Activated CD8-positive, alpha-beta memory T cell treated with anti-CD3 and anti-CD28 coated beads, Interleukin-2, amount 50 U/mL, for 1 hour (primary cell): ENCODE results near the gene TBCE.

ENCODE experiments used
- DNase-seq: peaks from one replicate; pipeline ENCODE4 v3.0.0-alpha.2; 2020; ENCODE audit errors: extremely low read depth

Gene TBCE

GRCh38 chr1:235409042-235409820 lies 42.0 kb downstream of the TBCE start:
- no peak for DNase-seq

GRCh38 chr1:235410467-235410866 lies 43.2 kb downstream of the TBCE start:
- DNase-seq, result no peak

GRCh38 chr1:235411489-235412486 lies 44.6 kb downstream of the TBCE start:
- no peak for DNase-seq

GRCh38 chr1:235415008-235415904 lies 48.0 kb downstream of the TBCE start:
- no peak for DNase-seq

GRCh38 chr1:235416662-235417049 lies 49.4 kb downstream of the TBCE start:
- no peak for DNase-seq

- no peak for DNase-seq
Measured at GRCh38 chr1:235417086-235417697, 50.0 kb downstream of the TBCE start.

DNA sequence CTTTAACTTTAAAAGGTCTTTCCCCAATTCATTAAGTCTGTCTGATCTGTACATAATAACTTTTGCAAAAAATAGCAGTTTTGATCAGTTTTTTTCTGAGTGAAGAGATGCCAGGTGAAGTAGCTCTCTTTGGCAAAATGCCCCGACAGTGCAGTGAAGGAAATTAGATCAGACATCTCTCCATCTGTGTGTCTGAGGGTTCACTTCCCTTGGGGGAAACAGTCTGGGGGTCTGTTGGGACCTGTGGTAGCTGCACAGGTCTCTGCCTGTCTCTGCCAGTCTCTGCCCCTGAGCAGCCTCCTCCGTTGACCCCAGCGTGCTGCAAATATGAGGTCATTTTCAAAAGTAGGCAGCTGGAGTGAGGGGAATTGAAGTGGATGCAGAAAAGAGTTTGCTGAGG lies 54.5 kb downstream of the TBCE start:
- DNase-seq, result no peak

DNA sequence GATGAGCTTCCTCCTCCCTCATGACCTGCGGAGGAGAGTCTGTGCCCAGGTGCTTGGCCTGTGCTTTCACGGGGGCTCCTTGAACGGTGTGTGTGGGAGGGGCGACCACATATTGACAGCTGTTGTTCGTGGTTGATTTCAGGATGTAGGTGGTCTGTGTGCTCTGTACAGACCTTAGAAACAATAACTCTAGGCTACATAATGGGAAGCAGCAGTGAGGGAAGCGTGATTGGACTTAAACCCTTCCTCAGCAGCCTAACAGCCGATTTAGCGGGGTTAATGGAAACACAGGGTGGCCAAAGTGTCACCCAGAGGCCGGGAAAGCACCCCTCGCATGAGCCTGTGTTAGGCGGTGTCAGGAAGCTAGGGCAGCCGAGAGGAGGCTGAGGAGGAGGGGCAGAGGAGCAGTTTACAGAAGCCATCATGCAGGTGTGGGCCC lies 56.0 kb downstream of the TBCE start:
- DNase-seq, result no peak

- DNase-seq, result no peak
Measured at GRCh38 chr1:235424092-235424491, 56.9 kb downstream of the TBCE start.

GRCh38 chr1:235425357-235425756 lies 58.1 kb downstream of the TBCE start:
- no peak for DNase-seq

- no peak for DNase-seq
Measured at GRCh38 chr1:235426143-235426542, 58.9 kb downstream of the TBCE start.

DNA sequence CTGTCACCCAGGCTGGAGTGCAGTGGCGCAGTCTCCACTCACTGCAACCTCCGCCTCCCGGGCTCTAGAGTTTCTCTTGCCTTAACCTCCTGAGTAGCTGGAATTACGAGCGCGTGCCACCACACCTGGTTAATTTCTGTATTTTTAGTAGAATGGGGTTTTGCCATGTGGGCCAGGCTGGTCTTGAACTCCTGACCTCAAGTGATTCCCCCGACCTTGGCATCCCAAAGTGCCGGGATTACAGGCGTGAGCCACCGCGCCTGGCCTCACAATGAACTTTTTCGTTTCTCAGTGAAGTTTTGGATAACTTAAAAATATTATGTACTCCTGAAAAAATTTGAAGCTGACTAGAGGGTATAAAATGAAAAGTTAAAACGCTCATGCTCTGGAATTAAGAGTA lies 59.5 kb downstream of the TBCE start:
- no peak for DNase-seq

DNA sequence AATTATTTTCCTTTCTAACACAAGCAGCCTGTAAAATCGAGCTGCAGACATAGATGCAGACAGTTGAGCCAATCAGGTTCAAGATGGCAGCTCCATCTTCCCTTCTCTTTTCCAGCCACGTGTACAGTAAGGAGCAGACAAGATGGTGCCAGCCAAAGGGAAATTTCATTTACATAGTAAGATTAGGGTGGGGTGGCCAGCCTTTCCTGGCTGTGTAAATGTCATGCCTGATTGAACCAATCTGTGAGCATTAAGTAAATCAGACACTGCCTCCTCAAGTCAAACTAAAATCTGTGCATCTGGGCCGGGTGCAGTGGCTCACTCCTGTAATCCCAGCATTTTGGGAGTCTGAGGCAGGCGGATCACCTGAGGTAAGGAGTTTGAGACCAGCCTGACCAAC lies 60.2 kb downstream of the TBCE start:
- DNase-seq, result no peak

GRCh38 chr1:235429143-235429542 lies 61.9 kb downstream of the TBCE start:
- DNase-seq, result no peak

GRCh38 chr1:235430991-235431390 lies 63.8 kb downstream of the TBCE start:
- no peak for DNase-seq

DNA sequence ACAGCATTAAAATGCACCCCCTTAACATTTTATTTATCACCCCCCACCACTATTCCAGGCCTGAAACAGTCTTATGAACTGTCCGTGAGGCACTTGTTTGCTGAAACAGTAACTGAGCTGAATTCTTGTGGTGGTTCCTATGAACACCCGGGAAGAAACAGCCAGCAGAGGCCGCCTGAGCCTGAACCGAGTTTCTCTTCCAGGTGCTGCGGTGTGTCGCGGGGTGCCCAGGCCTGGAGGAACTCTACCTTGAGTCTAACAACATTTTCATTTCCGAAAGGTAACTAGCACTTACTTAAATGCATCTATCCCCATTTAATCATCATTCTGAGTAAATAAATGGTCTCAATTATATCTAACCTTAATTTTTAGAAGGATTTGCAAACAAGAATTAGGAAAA lies 66.8 kb downstream of the TBCE start:
- no peak for DNase-seq

- DNase-seq, result no peak
Measured at GRCh38 chr1:235441159-235441685, 74.0 kb downstream of the TBCE start.

DNA sequence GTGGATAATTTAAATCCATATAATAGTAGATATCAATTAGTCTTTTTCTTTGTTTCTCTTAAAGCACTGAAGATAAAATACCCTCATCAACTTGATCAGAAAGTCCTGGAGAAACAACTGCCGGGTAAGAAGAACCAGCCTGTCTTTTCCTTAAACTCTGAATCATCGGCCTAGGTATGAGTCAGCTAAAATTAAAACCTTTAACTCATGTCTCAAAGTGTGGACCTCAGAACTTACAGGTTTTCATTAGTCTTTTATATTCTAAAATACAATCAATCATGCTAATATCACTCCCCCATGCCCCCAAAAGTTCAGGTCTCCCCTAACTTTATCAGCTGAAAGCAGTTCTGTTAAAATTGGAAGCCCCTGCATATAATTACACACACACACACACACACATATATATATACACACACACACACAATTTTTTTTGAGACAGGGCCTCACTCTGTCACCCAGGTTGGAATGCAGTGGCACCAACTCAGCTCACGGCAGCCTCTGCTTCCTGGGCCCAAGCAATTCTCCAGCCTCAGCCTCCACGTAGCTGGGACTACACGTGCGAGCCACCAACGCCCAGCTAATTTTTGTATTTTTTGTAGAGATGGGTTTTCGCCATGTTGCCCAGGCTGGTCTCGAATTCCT lies 75.7 kb downstream of the TBCE start:
- DNase-seq, result no peak

DNA sequence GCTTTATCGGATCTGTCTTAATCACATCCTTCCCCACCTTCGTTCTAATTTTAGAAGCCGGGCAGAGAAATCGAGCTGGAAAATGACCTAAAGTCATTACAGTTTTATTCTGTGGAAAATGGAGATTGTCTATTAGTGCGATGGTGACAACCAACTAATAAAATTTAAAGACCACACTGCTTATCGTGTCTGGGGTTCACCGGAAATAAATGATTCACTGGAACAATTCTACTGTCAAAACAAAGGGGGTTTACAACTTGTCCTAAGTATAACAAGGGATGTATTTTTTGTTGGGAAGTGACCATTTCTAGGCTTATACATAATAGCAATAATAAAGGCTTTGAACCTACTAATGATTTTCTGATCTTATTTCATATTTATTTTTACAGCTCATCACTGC lies 81.4 kb downstream of the TBCE start:
- no peak for DNase-seq

DNA sequence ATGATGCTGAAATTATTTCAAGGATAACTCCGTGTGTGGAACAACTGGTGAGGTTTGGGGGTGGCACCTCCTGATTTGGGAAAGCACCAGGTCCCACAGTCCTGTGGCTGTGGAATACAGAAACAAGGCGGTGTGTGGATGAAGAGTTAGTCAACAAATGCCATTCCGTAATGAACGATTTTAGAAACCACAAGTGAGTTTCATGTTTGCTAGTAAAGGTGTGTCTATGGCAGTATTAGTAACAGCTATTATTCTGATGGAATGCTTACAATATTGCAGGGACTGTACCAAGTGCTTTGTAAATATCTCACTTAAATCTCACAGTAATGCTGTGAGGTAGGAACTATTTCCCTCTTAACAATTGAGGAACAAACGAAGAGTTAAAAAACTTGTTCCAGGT lies 83.2 kb downstream of the TBCE start:
- no peak for DNase-seq
